Measurements from ENCODE around the gene FBN2.

Gene FBN2

GRCh38 chr5:128225245-128226030, 312.6 kb downstream of the FBN2 start:
- TF ChIP-seq, protein P1, sequence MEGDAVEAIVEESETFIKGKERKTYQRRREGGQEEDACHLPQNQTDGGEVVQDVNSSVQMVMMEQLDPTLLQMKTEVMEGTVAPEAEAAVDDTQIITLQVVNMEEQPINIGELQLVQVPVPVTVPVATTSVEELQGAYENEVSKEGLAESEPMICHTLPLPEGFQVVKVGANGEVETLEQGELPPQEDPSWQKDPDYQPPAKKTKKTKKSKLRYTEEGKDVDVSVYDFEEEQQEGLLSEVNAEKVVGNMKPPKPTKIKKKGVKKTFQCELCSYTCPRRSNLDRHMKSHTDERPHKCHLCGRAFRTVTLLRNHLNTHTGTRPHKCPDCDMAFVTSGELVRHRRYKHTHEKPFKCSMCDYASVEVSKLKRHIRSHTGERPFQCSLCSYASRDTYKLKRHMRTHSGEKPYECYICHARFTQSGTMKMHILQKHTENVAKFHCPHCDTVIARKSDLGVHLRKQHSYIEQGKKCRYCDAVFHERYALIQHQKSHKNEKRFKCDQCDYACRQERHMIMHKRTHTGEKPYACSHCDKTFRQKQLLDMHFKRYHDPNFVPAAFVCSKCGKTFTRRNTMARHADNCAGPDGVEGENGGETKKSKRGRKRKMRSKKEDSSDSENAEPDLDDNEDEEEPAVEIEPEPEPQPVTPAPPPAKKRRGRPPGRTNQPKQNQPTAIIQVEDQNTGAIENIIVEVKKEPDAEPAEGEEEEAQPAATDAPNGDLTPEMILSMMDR (IDR thresholded peaks at IDR 0.05; ENCODE audit: borderline replicate concordance, extremely low read depth, low read length, poor library complexity, severe bottlenecking) = no peak
- TF ChIP-seq EZH2 (IDR thresholded peaks at IDR 0.05; ENCODE audit: borderline replicate concordance, low read depth, low read length, severe bottlenecking) = no peak
- Histone ChIP-seq H3K36me3 (ENCODE audit: insufficient read depth, low read length) (no peaks in the 10 kb centered on the region), H3K4me2 (ENCODE audit: insufficient read depth, low read length) (no peak overlapping the region), H3K4me3 (ENCODE audit: low read depth in 1 of 2, low read length in 2 of 2) (no peak overlapping the region), H3K4me1 (ENCODE audit: insufficient read depth, low read length) (no peaks in the 10 kb centered on the region), H4K20me1 (ENCODE audit: insufficient read depth, low read length) (no peaks in the 10 kb centered on the region), H3K79me2 (ENCODE audit: insufficient read depth, low read length) (no peaks in the 10 kb centered on the region), H3K9me3 (ENCODE audit: insufficient read depth, low read length, severe bottlenecking) (no peaks in the 10 kb centered on the region), H3K27ac (ENCODE audit: low read length) (no peak overlapping the region), H3K27me3 (ENCODE audit: insufficient read depth, low read length, poor library complexity) (no peaks in the 10 kb centered on the region), H3K9ac (ENCODE audit: low read depth, low read length) (no peak overlapping the region), H2AFZ (ENCODE audit: low read depth, low read length) (no peak overlapping the region)
- DNase-seq (no peak), ATAC-seq (ENCODE audit: insufficient read depth, low read depth) (no peak)

DNA sequence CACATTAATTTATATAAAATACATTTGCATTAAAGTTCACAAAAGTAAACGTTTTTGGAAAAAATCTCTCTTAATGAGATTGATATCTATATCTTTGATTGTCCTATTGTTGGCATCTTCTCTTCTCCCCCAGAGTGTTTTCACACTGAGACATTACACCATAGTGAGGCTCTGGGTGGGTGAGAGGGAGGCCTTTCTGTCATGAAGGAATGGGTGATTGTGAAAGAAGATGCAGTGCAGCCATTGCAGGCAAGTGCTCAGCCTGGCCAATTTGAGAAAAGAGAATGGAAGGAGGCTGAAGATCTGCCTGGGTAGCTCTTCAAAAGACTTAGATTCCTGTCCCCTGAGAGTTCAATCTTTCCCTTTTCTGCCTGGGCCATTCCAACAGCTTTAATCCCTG, 313.7 kb downstream of the FBN2 start:
- H3K9me3 ChIP-seq (ENCODE audit: insufficient read depth, low read length, severe bottlenecking) = no peaks in the 10 kb centered on the region
- H2AFZ ChIP-seq (ENCODE audit: low read depth, low read length) = no peak overlapping the region
- ATAC-seq (ENCODE audit: insufficient read depth, low read depth) (no peak), DNase-seq (no peak)
- TF ChIP-seq, protein P1 (IDR thresholded peaks at IDR 0.05; ENCODE audit: borderline replicate concordance, extremely low read depth, low read length, poor library complexity, severe bottlenecking) = no peak
- TF ChIP-seq EZH2 (IDR thresholded peaks at IDR 0.05; ENCODE audit: borderline replicate concordance, low read depth, low read length, severe bottlenecking) = no peak
- no peaks in the 10 kb centered on the region for H3K4me1 ChIP-seq (ENCODE audit: insufficient read depth, low read length)
- no peaks in the 10 kb centered on the region for H3K79me2 ChIP-seq (ENCODE audit: insufficient read depth, low read length)
- H3K27ac ChIP-seq (ENCODE audit: low read length) = no peak overlapping the region
- no peaks in the 10 kb centered on the region for H3K36me3 ChIP-seq (ENCODE audit: insufficient read depth, low read length)
- no peaks in the 10 kb centered on the region for H4K20me1 ChIP-seq (ENCODE audit: insufficient read depth, low read length)
- no peak overlapping the region for H3K9ac ChIP-seq (ENCODE audit: low read depth, low read length)
- no peak overlapping the region for H3K4me2 ChIP-seq (ENCODE audit: insufficient read depth, low read length)
- H3K27me3 ChIP-seq (ENCODE audit: insufficient read depth, low read length, poor library complexity) = no peaks in the 10 kb centered on the region
- no peak overlapping the region for H3K4me3 ChIP-seq (ENCODE audit: low read depth in 1 of 2, low read length in 2 of 2)

DNA sequence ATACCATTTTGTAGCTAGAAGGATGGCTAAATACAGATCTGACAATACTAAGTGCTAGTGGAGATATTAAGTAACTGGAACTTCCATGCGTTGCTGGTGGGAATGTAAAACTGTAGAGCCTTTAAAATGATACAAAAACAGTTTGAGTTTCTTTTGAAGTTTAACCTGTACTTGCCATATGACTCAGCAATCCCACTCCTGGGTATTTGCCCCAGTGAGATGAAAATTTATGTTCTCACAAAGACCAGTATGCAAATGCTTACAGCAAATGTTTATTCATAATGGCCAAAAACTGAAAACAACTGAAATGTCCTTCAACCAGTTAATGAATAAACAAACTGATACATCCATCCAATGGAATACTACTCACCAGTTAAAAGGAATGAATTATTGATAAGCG, 317.2 kb downstream of the FBN2 start:
- DNase-seq = no peak
- Histone ChIP-seq H3K36me3 (ENCODE audit: insufficient read depth, low read length) (no peaks in the 10 kb centered on the region), H3K27ac (ENCODE audit: low read length) (no peak overlapping the region), H3K4me3 (ENCODE audit: low read depth in 1 of 2, low read length in 2 of 2) (no peak overlapping the region), H3K4me2 (ENCODE audit: insufficient read depth, low read length) (no peak overlapping the region), H3K4me1 (ENCODE audit: insufficient read depth, low read length) (no peaks in the 10 kb centered on the region), H3K9me3 (ENCODE audit: insufficient read depth, low read length, severe bottlenecking) (no peaks in the 10 kb centered on the region), H3K79me2 (ENCODE audit: insufficient read depth, low read length) (no peaks in the 10 kb centered on the region), H3K27me3 (ENCODE audit: insufficient read depth, low read length, poor library complexity) (no peaks in the 10 kb centered on the region), H4K20me1 (ENCODE audit: insufficient read depth, low read length) (no peaks in the 10 kb centered on the region), H2AFZ (ENCODE audit: low read depth, low read length) (no peak overlapping the region), H3K9ac (ENCODE audit: low read depth, low read length) (no peak overlapping the region)
- TF ChIP-seq EZH2 (IDR thresholded peaks at IDR 0.05; ENCODE audit: borderline replicate concordance, low read depth, low read length, severe bottlenecking) = no peak
- TF ChIP-seq, protein P1 (IDR thresholded peaks at IDR 0.05; ENCODE audit: borderline replicate concordance, extremely low read depth, low read length, poor library complexity, severe bottlenecking) = no peak
- no peak for ATAC-seq (ENCODE audit: insufficient read depth, low read depth)

All from DND-41 (cell line).